WERI-Rb-1 (cell line): Measurements from ENCODE around the gene SDK2.
A peak's percentile ranks its signal among the peaks of the same experiment; 100 is the strongest.

Source experiments
- DNase-seq: peaks from one replicate; pipeline ENCODE4 v3.0.0-alpha.2; 2020
- H3K27ac ChIP-seq: fragments of 250-450 bp; sonication (Bioruptor Pico); 2 replicates; pipeline ENCODE4 v1.5.1; 2020; ENCODE audit warnings: mild to moderate bottlenecking, moderate library complexity
- H3K27me3 ChIP-seq: fragments of 250-450 bp; sonication (Bioruptor Pico); 2 replicates; pipeline ENCODE4 v1.5.1; 2021; ENCODE audit warnings: mild to moderate bottlenecking, low read depth, moderate library complexity; ENCODE audit not compliant: insufficient read depth, severe bottlenecking
- H3K36me3 ChIP-seq: fragments of 250-450 bp; sonication (Bioruptor Pico); 2 replicates; pipeline ENCODE4 v1.5.1; 2020; ENCODE audit warnings: mild to moderate bottlenecking, moderate library complexity
- H3K4me3 ChIP-seq: 2 replicates; pipeline ENCODE4 v1.5.1; 2011; ENCODE audit warnings: low read depth, mild to moderate bottlenecking, control low read depth, low read length
- H3K9me3 ChIP-seq: fragments of 250-450 bp; sonication (Bioruptor Pico); 2 replicates; pipeline ENCODE4 v1.5.1; 2021; ENCODE audit warnings: mild to moderate bottlenecking, moderate library complexity; ENCODE audit not compliant: severe bottlenecking
- TF ChIP-seq, protein P1 (sequence below): IDR thresholded peaks from 2 replicates; pipeline ENCODE4 v1.5.1; 2011; ENCODE audit warnings: low read depth, mild to moderate bottlenecking, control low read depth, inconsistent platforms, low read length

Gene SDK2

GRCh38 chr17:73292031-73292531 is 352.2 kb downstream of the SDK2 start:
- no peak for DNase-seq
- TF ChIP-seq, protein P1, sequence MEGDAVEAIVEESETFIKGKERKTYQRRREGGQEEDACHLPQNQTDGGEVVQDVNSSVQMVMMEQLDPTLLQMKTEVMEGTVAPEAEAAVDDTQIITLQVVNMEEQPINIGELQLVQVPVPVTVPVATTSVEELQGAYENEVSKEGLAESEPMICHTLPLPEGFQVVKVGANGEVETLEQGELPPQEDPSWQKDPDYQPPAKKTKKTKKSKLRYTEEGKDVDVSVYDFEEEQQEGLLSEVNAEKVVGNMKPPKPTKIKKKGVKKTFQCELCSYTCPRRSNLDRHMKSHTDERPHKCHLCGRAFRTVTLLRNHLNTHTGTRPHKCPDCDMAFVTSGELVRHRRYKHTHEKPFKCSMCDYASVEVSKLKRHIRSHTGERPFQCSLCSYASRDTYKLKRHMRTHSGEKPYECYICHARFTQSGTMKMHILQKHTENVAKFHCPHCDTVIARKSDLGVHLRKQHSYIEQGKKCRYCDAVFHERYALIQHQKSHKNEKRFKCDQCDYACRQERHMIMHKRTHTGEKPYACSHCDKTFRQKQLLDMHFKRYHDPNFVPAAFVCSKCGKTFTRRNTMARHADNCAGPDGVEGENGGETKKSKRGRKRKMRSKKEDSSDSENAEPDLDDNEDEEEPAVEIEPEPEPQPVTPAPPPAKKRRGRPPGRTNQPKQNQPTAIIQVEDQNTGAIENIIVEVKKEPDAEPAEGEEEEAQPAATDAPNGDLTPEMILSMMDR: no peak
- no peak overlapping the region for H3K27ac ChIP-seq
- H3K36me3 ChIP-seq: peaks cover 21% of the 10 kb centered on the region
- no peaks in the 10 kb centered on the region for H3K27me3 ChIP-seq
- no peaks in the 10 kb centered on the region for H3K9me3 ChIP-seq
- no peak overlapping the region for H3K4me3 ChIP-seq

- Histone ChIP-seq H3K36me3 (peaks cover 21% of the 10 kb centered on the region), H3K4me3 (no peak overlapping the region), H3K27ac (no peak overlapping the region), H3K27me3 (no peaks in the 10 kb centered on the region), H3K9me3 (no peaks in the 10 kb centered on the region)
- no peak for DNase-seq
- TF ChIP-seq, protein P1: no peak
Observed at GRCh38 chr17:73291260-73291801, 352.9 kb downstream of the SDK2 start.

- no peaks in the 10 kb centered on the region for H3K27me3 ChIP-seq
- H3K4me3 ChIP-seq: no peak overlapping the region
- no peak for DNase-seq
- TF ChIP-seq, protein P1: no peak
- no peak overlapping the region for H3K27ac ChIP-seq
- H3K36me3 ChIP-seq: peaks cover 28% of the 10 kb centered on the region
- no peaks in the 10 kb centered on the region for H3K9me3 ChIP-seq
Observed at GRCh38 chr17:73290399-73291259, 353.6 kb downstream of the SDK2 start.

DNA sequence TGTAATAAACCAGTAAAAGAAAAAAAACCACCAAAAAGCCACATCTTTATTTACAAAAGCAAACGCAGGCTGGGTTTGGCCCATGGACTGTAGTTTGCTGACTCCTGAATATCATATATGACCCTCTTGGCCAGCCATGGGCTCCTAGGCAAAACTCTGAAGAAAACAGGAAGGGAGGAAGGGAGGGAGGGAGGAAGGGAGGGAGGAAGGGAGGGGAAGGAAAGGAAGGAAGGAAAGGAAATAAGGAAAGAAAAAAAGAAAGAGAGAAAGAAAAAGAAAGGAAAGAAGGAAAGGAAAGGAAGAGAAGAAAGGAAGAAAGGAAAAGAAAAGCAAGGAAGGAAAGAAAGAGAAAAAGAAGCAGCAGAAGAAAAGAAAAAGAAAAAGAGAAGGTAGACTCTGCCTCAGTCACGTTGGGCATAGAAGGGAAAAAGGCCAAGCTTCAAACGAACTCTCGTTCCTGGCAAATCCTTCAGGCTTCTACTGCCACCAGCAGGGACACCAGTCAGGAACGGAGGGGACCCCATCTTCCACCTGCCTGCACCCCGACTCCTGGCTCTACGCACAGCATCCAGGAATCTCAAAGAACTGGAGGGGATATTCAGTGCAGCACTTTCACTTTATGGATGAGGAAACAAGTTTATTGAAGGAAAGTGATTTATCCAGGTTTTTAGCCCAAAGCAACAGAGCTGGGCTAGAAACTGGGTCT is 354.5 kb downstream of the SDK2 start:
- Histone ChIP-seq H3K27me3 (no peaks in the 10 kb centered on the region), H3K9me3 (no peaks in the 10 kb centered on the region), H3K36me3 (peaks cover 36% of the 10 kb centered on the region), H3K27ac (no peak overlapping the region), H3K4me3 (no peak overlapping the region)
- TF ChIP-seq, protein P1: peak; percentile 11; the same call in 1 of the 2 replicates
- no peak for DNase-seq

DNA sequence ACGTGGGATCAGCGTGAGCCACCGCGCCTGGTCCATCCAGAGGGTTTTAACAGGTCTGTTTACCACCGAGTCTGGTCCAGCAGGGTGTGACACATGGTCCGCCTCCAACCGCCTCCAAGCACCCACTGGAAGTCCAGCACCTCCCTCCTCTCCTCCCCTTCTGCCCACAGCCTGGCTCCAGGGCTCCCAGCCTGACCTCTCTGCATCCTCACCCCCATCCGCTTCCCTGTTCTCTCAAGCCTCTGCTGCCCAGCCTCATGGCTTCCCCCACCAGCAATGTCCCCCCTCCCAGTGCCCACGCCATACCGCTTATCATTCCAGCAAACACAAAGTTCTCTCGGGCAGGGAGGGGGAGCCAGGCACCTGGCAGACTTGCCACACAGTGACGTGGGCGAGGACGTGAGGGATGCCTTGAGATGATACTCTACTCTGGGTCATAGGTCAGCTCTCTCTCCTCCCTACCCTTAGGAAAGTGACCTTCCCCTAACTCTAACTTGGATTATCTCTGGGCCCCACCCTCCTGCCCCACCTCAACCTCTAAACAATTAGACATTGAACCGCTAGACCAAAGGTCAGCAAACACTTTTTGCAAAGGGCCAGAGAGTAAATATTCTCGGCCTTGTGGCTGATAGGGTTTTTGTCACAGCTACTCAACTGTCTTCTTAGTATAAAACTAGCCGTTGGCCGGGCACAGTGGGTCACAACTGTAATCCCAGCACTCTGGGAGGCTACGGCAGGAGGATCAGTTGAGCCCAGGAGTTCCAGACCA is 355.5 kb downstream of the SDK2 start:
- Histone ChIP-seq H3K27me3 (no peaks in the 10 kb centered on the region), H3K4me3 (no peak overlapping the region), H3K27ac (no peak overlapping the region), H3K36me3 (peaks cover 34% of the 10 kb centered on the region), H3K9me3 (no peaks in the 10 kb centered on the region)
- no peak for DNase-seq
- TF ChIP-seq, protein P1: no peak
